Activated CD4-positive, alpha-beta memory T cell treated with anti-CD3 and anti-CD28 coated beads, Interleukin-2, amount 10 ng/mL, durations not matched to agents 7 days and 5 days (primary cell): ENCODE data around the gene CIC. TPM values are rescaled to one million over a fixed set of nuclear protein-coding genes. Genes with fewer than 3 reads are reported as not detected.

Source experiments
- CTCF ChIA-PET: fragments of 350-600 bp; sonication (Branson Sonifier 250); formaldehyde crosslinking; loops from one replicate; lab custom pipeline; 2021; ENCODE audit warnings: antibody characterized with exemption, inconsistent platforms; lab: Charles Lee
- POLR2A ChIA-PET: fragments of 350-600 bp; sonication (Branson Sonifier 250); formaldehyde crosslinking; loops from one replicate; lab custom pipeline; 2021; ENCODE audit warnings: antibody characterized with exemption; lab: Charles Lee
- DNase-seq: peaks from one replicate; pipeline ENCODE4 v3.0.0-alpha.2; 2020
- H3K27ac Mint-ChIP-seq: one replicate; pipeline ENCODE4 v1.8.0; 2021; ENCODE audit warnings: mild to moderate bottlenecking, mixed read lengths
- H3K27me3 Mint-ChIP-seq: one replicate; pipeline ENCODE4 v1.8.0; 2021; ENCODE audit warnings: mixed read lengths
- H3K36me3 Mint-ChIP-seq: one replicate; pipeline ENCODE4 v1.8.0; 2021; ENCODE audit warnings: low read depth, mixed read lengths
- H3K4me1 Mint-ChIP-seq: one replicate; pipeline ENCODE4 v1.8.0; 2021; ENCODE audit warnings: mixed read lengths
- H3K4me3 Mint-ChIP-seq: one replicate; pipeline ENCODE4 v1.8.0; 2021; ENCODE audit warnings: mild to moderate bottlenecking, mixed read lengths
- H3K9me3 Mint-ChIP-seq: one replicate; pipeline ENCODE4 v1.8.0; 2021; ENCODE audit warnings: mixed read lengths
- total RNA-seq, 2 experiments: library from RNA; stranded (reverse); gene quantifications; one replicate each; pipeline ENCODE4 v1.2.3, GENCODE V29; 2021

CIC gene
- total RNA-seq, 2 experiments from 2014 or later = 86.5 to 88.8 TPM

DNA sequence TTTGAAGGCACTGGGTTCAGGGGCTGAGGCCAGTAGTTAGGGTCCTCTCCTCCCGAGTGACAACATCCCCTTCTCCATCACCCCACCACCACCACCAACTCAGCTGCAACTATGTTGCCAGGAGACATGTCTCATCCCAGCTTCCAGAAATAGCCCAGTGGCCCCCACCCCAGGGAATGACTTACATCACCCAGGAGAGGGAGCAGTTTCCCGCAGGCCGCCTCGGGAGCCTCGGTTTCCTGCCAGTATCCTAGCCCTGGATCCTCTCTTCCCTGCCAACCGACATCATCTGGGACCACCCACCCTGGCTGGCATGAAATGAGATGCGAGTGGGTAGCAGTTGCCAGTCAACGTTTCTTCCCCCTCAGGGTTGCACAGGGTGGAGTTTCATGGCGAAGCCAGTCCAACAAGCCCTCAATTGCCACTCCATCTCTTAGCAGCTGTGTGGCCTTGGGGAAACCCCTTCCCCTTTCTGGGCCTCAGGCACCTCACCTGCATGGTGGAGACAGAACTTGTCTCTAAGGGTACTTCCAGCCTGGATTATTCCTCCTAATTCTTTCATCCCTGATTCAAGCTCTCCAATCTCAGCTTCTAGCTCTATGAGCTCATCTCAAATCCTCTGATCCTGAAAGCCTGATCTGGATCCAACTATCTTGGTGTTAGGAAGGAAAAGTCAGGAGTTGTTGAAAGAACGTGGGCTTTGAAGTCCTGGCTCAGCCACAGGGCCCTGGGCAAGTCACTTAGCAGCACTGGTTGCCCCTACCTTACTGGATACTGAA lies 22.7 kb upstream of the CIC start:
- Mint-ChIP-seq H3K27me3 (no peaks in the 10 kb centered on the region), H3K27ac (peak overlapping the region; percentile 16), H3K4me1 (peaks cover 43% of the 10 kb centered on the region), H3K4me3 (no peak overlapping the region), H3K9me3 (no peaks in the 10 kb centered on the region), H3K36me3 (no peaks in the 10 kb centered on the region)
- DNase-seq = no peak
- CTCF ChIA-PET = interaction anchor here (0.9 to 6.6 kb wide), 8 partner anchors 24 to 174 kb away, joined by 3 to 64 read pairs (median 6); partner anchors contain the start of genes POU2F2 and ZNF526
- POLR2A ChIA-PET = interaction anchor here (0.7 to 8.3 kb wide), 5 partner anchors 9 to 45 kb away, joined by 3 to 106 read pairs (median 3); partner anchors contain the start of gene ERF

DNA sequence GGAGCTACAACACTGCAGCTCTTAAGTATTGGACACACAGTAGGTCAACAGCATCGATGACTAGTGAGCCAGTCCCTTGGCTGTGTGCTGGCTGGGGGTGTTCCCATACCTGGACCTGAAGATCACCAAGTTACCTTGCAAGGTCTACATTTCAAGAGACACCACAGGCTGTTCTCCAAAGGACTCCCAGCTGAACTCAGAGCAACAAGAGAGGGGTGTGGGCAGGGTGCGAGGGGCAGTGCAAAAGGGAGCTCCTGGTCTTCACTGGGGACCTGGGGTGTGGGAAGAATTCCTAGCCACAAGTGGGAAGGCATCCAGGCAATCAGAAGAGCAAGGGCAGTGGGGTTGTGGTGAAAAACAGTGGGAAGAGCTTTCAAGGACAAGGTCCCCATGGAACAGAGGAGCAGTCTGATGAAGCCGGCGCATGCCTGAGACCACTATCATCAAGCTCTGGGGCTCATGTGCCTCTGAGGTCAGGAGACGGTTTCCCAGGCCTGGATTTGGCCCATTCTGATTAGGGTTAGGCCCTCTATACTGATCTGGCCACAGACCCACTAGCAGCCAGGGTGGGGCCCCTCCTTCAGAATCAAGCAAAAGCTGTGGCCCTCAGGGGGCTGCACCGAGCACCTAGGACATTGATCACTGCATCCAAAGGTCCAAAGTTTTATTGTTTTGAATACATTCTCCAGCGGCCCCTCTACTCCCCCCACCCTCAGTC lies 22.0 kb upstream of the CIC start:
- Mint-ChIP-seq H3K4me1 (peaks cover 46% of the 10 kb centered on the region), H3K36me3 (no peaks in the 10 kb centered on the region), H3K4me3 (no peak overlapping the region), H3K9me3 (no peaks in the 10 kb centered on the region), H3K27me3 (no peaks in the 10 kb centered on the region), H3K27ac (peak overlapping the region; percentile 45)
- CTCF ChIA-PET = interaction anchor here (1.2 to 5.9 kb wide), 4 partner anchors 23 to 115 kb away, joined by 4 to 39 read pairs (median 6); partner anchors contain the start of genes POU2F2 and ZNF526
- POLR2A ChIA-PET = interaction anchor here (0.7 to 8.3 kb wide), 6 partner anchors 8 to 53 kb away, joined by 3 to 106 read pairs (median 3); partner anchors contain the start of gene ERF
- DNase-seq = no peak

DNA sequence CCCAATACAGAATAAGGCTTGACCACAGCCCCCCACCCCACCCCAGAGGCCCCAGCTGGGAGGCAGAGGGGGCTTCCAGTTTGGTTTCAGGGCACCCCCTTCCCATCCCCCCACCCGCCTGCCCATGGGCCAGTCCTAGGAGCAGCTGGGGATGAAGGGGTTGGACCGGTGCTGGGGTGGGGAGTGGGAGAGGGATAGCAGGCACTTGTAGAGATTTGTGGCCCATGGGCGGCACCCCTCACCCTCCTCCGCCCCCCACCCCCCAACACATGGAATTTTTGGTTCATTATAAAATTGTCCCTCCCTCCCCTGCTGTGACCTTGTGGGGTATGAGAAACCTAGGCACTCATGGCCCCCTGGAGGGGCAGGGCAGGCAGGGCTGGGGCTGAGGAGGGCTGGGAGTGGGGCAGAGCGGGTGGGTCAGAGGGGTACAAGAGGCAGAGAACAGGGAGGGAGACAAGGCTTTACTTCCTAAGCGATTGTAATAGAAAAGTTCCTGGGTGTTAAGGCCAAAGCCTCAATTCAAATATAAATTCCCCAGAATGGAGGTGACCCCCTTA lies 21.3 kb upstream of the CIC start:
- H3K4me3 Mint-ChIP-seq = no peak overlapping the region
- no peaks in the 10 kb centered on the region for H3K9me3 Mint-ChIP-seq
- DNase-seq = no peak
- no peaks in the 10 kb centered on the region for H3K27me3 Mint-ChIP-seq
- peaks cover 50% of the 10 kb centered on the region for H3K4me1 Mint-ChIP-seq
- H3K27ac Mint-ChIP-seq = no peak overlapping the region
- ChIA-PET CTCF (interaction anchor here (1.5 kb wide), 1 partner anchor 32 kb away, joined by 7 read pairs; no protein-coding TSS in a partner anchor), POLR2A (interaction anchor here (0.8 to 8.3 kb wide), 4 partner anchors 8 to 52 kb away, joined by 3 to 106 read pairs (median 3); partner anchors contain the start of gene ERF)
- H3K36me3 Mint-ChIP-seq = no peaks in the 10 kb centered on the region

DNA sequence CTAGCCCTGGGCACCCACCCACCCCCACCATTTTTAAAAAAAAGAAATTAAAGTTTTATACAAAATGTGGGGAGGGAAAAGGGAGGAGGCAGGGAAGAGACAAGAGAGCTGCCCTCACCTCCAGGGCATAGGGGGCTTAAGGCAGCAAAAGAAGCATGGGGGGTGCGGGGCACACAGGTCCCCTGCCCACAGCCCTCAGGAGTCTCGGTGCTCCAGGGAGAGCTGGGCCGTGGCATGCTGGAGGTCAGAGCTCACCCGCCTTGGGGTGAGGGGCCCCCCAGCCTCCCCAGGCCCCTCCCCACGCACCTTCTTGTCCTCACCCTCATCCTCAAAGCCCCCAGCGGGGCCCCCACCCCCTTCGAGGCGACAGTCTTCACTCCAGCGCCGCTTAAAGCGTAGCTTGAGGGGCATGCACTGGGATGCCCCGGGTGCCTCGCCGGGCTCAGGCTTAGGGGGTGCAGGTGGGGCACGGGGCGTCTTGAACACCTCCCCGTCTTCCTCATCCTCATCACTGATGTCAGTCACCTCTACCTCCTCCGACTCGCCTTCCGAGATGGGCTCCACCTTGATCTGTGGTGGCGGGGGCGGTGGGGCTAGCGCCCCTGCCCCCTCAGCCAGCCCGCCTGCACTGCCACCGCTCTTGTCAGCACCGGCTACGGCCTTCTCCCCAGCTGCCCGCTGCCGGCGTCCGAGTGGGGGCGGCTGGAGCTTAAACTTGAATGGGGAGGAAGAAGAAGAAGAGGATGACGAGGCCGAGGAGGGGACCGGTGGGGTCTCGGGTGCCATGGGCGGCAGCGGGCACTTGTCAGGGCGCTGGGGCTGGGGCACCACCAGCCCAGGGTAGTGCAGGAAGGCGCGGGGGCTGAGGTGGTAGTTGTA lies 20.5 kb upstream of the CIC start:
- ChIA-PET CTCF (interaction anchor here (1.5 kb wide), 1 partner anchor 31 kb away, joined by 7 read pairs; no protein-coding TSS in a partner anchor), POLR2A (interaction anchor here (8.3 kb wide), 1 partner anchor 30 kb away, joined by 106 read pairs; no protein-coding TSS in a partner anchor)
- H3K9me3 Mint-ChIP-seq = no peaks in the 10 kb centered on the region
- no peak overlapping the region for H3K27ac Mint-ChIP-seq
- H3K4me3 Mint-ChIP-seq = no peak overlapping the region
- no peaks in the 10 kb centered on the region for H3K27me3 Mint-ChIP-seq
- peaks cover 51% of the 10 kb centered on the region for H3K4me1 Mint-ChIP-seq
- peaks cover 4% of the 10 kb centered on the region for H3K36me3 Mint-ChIP-seq
- DNase-seq = no peak

DNA sequence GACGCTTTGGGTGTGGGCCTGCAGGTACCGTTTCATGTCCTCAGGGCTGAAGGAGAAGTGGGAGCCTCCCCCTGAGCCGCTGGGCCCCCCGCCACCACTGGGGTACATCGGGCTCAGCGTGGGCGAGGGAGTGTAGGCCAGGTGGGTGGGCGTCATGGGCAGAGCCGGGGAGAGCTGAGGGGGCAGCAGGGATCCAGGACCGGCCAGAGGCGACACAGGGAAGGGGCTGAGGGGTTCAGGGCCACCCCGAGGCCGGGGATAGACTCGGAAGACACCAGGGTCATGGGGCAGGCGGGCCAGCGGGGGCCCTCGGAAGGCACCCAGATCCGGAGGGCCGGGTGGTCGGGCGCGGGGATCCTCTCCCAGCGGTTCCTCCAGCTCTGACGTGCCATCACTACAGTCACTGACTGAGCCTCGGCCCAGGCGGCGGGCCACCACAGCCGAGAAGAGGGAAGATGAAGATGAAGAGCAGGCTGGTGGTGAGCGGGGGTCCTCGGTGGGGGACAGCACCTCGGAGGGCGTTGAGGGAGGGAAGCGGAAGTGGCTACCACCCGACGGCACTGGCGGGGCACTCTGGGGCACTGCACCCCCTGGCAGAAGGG lies 19.8 kb upstream of the CIC start:
- no peak overlapping the region for H3K27ac Mint-ChIP-seq
- no peak for DNase-seq
- POLR2A ChIA-PET = no interaction called here
- H3K4me1 Mint-ChIP-seq = peaks cover 50% of the 10 kb centered on the region
- H3K4me3 Mint-ChIP-seq = no peak overlapping the region
- H3K36me3 Mint-ChIP-seq = peaks cover 4% of the 10 kb centered on the region
- H3K27me3 Mint-ChIP-seq = no peaks in the 10 kb centered on the region
- CTCF ChIA-PET = no interaction called here
- H3K9me3 Mint-ChIP-seq = no peaks in the 10 kb centered on the region

DNA sequence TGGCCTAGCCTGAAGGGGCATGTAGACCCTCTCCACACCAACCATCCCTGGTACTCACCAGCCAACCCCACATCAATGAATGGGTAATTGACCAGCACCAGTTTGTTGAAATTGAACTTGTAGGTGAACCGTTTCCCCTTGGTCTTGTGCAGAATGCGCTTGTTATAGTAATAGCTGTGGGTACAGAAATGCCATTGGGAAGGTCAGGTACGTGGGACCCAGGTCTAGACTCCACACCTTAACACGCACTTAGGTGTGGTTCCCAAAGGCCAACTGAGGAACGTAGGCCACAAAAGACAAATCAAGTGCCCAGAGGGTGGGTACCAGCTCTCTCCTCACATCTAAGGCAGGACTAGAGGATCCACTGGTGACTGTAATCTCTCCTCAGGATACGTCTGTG lies 19.3 kb upstream of the CIC start:
- peak overlapping the region; percentile 54 for H3K27ac Mint-ChIP-seq
- H3K4me3 Mint-ChIP-seq = no peak overlapping the region
- CTCF ChIA-PET = interaction anchor here (2.8 kb wide), 1 partner anchor 30 kb away, joined by 11 read pairs; no protein-coding TSS in a partner anchor
- no peaks in the 10 kb centered on the region for H3K9me3 Mint-ChIP-seq
- DNase-seq = no peak
- H3K4me1 Mint-ChIP-seq = peaks cover 46% of the 10 kb centered on the region
- POLR2A ChIA-PET = interaction anchor here (1.0 to 1.4 kb wide), 2 partner anchors 29 to 51 kb away, joined by 3 to 5 read pairs; no protein-coding TSS in a partner anchor
- peaks cover 4% of the 10 kb centered on the region for H3K36me3 Mint-ChIP-seq
- H3K27me3 Mint-ChIP-seq = no peaks in the 10 kb centered on the region

DNA sequence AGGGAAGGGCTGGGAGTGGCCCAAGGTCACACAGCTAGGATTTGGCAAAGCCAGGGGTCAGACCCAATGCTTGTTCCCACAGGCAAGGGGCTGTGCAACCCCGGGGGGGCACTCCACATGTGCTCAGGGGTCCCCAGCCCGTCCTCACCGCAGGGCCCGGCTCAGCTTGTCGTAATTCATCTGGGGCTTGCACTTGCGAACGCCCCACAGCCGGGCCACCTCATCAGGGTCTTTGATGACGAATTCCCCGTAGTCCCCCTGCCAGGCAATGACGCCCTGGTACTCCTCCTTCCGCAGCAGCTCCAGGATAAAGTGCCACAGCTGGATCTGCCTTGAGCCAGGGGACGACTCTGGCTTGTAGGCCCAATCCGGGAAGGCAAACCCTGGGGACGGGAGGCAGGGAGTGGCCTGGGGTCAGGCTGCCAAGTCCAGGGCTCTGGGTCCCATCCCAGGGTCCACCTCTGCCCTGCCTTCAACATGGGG lies 18.8 kb upstream of the CIC start:
- no peaks in the 10 kb centered on the region for H3K9me3 Mint-ChIP-seq
- peak overlapping the region; percentile 6 for H3K27ac Mint-ChIP-seq
- no peaks in the 10 kb centered on the region for H3K27me3 Mint-ChIP-seq
- no peak for DNase-seq
- CTCF ChIA-PET = interaction anchor here (2.8 kb wide), 1 partner anchor 29 kb away, joined by 11 read pairs; no protein-coding TSS in a partner anchor
- H3K4me1 Mint-ChIP-seq = peaks cover 41% of the 10 kb centered on the region
- POLR2A ChIA-PET = interaction anchor here (0.8 to 3.3 kb wide), 6 partner anchors 17 to 51 kb away, joined by 3 to 22 read pairs (median 4); partner anchors contain the start of genes CIC and DEDD2
- no peak overlapping the region for H3K4me3 Mint-ChIP-seq
- H3K36me3 Mint-ChIP-seq = peaks cover 4% of the 10 kb centered on the region

DNA sequence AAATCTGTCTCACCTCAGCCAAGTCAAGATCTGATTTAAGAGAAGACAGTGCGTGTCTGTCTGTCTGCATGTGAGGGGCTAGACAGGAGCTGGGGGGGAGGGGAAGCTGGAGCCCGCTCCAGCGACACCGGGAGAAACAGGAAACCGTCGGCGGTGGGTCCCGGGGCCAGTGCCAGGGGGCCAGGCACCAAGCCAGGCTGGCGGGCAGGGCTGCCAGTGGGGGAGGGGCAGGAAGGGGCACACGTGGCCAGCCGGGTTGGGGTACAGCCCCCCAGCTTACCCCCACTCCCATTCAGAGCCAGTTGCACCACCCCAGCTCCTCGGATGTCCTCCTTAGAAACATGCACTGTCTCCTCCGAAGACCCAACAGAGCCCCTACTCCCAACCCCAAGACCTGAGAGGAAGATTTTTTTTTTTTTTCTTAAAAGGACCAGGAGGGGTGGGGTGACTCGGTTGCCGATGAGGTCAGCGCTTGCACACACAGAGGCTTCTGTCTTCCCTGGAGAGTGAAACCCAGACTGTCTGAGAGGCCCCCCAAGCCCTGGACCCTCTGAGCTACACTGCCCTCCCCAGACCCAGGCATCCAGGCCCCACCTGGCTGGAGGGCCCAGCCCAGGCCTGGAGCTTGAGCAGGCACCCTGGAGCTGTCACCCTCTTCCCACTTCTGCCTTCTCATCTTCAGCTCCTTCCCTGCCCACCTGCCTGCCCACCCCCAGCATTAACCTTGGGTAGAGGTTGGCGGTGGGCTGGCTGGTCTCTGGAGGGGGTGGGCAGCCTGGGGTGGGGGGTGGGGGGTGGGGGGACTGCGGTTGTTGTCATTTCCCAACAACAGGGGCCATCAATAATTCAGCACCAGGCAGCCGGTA lies 18.2 kb upstream of the CIC start:
- POLR2A ChIA-PET = interaction anchor here (0.7 to 3.3 kb wide), 8 partner anchors 9 to 52 kb away, joined by 3 to 22 read pairs (median 4); partner anchors contain the start of genes CIC, DEDD2 and GSK3A
- CTCF ChIA-PET = interaction anchor here (0.7 to 2.8 kb wide), 2 partner anchors 20 to 29 kb away, joined by 3 to 11 read pairs; no protein-coding TSS in a partner anchor
- no peak for DNase-seq
- Mint-ChIP-seq H3K27me3 (peaks cover 2% of the 10 kb centered on the region), H3K4me1 (peaks cover 38% of the 10 kb centered on the region), H3K27ac (peak overlapping the region; percentile 44), H3K9me3 (no peaks in the 10 kb centered on the region), H3K4me3 (no peak overlapping the region), H3K36me3 (peaks cover 4% of the 10 kb centered on the region)

DNA sequence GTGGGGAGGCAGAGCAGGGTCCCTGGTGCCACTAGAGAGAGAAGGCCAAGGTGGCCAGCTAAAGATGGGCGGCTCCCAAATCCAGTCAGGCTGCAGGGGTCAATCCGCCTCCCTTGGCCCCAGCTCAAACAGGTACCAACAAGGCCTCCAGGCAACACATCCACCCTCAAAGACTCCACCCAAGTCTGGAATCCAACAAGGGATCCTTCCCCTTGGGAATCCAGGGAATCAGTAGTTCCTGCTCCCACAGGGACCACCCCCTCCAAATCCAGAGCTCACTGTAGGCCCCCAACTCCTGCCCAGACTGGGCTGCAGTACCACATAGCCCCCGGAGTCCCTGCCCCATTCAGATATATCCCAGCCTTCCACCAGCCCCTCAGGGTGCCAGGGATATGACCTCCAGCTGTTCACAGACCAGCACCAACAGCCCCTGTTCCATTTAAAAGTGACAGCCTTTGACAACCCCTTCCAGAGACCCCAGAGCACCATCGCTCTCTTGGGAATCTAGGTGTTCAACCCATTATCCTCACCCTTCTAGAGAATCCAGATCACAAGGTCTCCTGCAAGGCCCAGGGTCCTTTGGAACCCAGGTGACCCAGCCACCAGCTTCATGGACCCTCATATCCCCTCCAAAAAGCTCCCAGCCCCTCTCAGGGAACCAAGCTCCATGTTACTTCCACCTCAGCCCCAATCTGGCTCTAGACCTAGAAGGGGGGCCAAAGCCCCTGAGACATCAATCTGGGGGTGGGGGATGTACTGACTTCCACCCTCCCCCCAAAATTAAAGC lies 17.3 kb upstream of the CIC start:
- POLR2A ChIA-PET = interaction anchor here (0.7 to 3.3 kb wide), 7 partner anchors 8 to 52 kb away, joined by 3 to 22 read pairs (median 4); partner anchors contain the start of genes CIC and GSK3A
- Mint-ChIP-seq H3K4me1 (peaks cover 38% of the 10 kb centered on the region), H3K36me3 (peaks cover 4% of the 10 kb centered on the region), H3K9me3 (no peaks in the 10 kb centered on the region), H3K27ac (peak overlapping the region; percentile 65), H3K4me3 (peak overlapping the region; percentile 80), H3K27me3 (peaks cover 8% of the 10 kb centered on the region)
- CTCF ChIA-PET = interaction anchor here (0.7 to 2.8 kb wide), 3 partner anchors 8 to 28 kb away, joined by 3 to 11 read pairs (median 4); no protein-coding TSS in a partner anchor
- DNase-seq = no peak
